Mucosa of rectum (tissue), 2 donors: Measurements from ENCODE around the gene LGI2.

Experiments
- H3K27ac ChIP-seq, 2 donors: one replicate each; pipeline ENCODE4 v1.7.0; 2013; ENCODE audit warnings: inconsistent platforms in 2 of 2, low read depth in 2 of 2, low read length in 2 of 2
- H3K27me3 ChIP-seq, 2 donors: one replicate each; pipeline ENCODE4 v1.7.0; 2013; ENCODE audit warnings: low read length in 2 of 2; ENCODE audit not compliant: control insufficient read depth in 2 of 2, insufficient read depth in 2 of 2
- H3K36me3 ChIP-seq, 2 donors: one replicate each; pipeline ENCODE4 v1.7.0; 2013; ENCODE audit warnings: low read length in 2 of 2; ENCODE audit not compliant: control insufficient read depth in 2 of 2, insufficient read depth in 2 of 2
- H3K4me1 ChIP-seq, 2 donors: one replicate each; pipeline ENCODE4 v1.7.0; 2013; ENCODE audit warnings: low read length in 2 of 2, mild to moderate bottlenecking in 1 of 2; ENCODE audit not compliant: control insufficient read depth in 2 of 2, insufficient read depth in 2 of 2
- H3K4me3 ChIP-seq, 2 donors: one replicate each; pipeline ENCODE4 v1.7.0; 2013; ENCODE audit warnings: low read length in 2 of 2
- H3K9ac ChIP-seq, 2 donors: one replicate each; pipeline ENCODE4 v1.7.0; 2013; ENCODE audit warnings: low read length in 2 of 2, low read depth in 1 of 2, mild to moderate bottlenecking in 1 of 2
- H3K9me3 ChIP-seq, 2 donors: one replicate each; pipeline ENCODE4 v1.7.0; 2013; ENCODE audit warnings: low read length in 2 of 2; ENCODE audit not compliant: control insufficient read depth in 2 of 2
- donor health status: healthy.
- donor health status: Normal muscosa, but diverticular disease.

LGI2 gene

DNA sequence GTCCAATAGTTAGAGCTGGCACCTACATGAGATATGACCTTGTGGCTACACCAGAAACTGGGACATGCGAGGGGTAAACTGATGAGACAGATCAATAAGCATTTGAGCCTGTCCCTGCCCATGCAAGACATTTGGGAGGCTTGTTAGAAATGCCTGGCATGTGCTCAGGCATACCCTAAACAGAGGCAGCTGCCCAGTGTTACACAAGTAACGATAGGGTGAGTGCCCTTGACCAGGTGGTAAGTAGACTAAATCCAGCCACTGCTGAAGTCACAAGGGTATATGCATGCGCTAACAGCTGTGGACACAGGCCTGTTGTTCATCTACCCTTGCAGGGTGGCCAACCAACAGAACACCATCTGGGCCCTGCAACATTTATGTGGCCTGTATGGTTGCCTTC is 61.8 kb downstream of the LGI2 start:
- Histone ChIP-seq H3K27me3 (no peaks in the 10 kb centered on the region), H3K4me1 (peaks cover 3 to 4% of the 10 kb centered on the region in 2 donors), H3K27ac (no peak overlapping the region), H3K36me3 (no peaks in the 10 kb centered on the region), H3K4me3 (no peak overlapping the region), H3K9me3 (peaks cover 0 to 3% of the 10 kb centered on the region in 2 donors), H3K9ac (no peak overlapping the region)

DNA sequence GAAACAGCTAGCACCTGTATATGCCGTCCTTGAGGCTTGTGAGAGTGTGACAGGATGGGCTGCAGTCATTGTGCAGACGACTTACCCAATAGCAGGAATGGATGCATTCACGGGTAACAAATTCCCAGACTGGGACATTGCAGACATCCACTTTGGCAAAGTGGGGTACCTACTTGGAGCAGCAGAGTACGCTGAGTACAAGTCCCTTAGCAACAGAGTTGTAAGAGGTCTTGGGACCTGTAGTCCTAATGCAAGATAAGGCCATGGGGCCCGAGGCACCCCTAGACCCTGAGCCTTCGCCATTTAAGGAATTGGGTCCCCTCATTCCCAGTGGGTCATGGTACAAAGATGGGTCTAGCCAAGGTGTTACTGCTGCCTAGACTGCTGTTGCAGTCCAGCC is 62.5 kb downstream of the LGI2 start:
- H3K4me3 ChIP-seq: no peak overlapping the region
- H3K4me1 ChIP-seq: no peaks in the 10 kb centered on the region
- H3K9me3 ChIP-seq: peaks cover 0 to 3% of the 10 kb centered on the region in 2 donors
- H3K36me3 ChIP-seq: no peaks in the 10 kb centered on the region
- no peak overlapping the region for H3K9ac ChIP-seq
- H3K27ac ChIP-seq: no peak overlapping the region
- no peaks in the 10 kb centered on the region for H3K27me3 ChIP-seq

- Histone ChIP-seq H3K9ac (no peak overlapping the region), H3K4me3 (no peak overlapping the region), H3K27ac (no peak overlapping the region), H3K9me3 (peaks cover 0 to 3% of the 10 kb centered on the region in 2 donors), H3K4me1 (no peaks in the 10 kb centered on the region), H3K27me3 (no peaks in the 10 kb centered on the region), H3K36me3 (no peaks in the 10 kb centered on the region)
These were observed 63.4 kb downstream of the LGI2 start for GRCh38 chr4:24967346-24967745.

DNA sequence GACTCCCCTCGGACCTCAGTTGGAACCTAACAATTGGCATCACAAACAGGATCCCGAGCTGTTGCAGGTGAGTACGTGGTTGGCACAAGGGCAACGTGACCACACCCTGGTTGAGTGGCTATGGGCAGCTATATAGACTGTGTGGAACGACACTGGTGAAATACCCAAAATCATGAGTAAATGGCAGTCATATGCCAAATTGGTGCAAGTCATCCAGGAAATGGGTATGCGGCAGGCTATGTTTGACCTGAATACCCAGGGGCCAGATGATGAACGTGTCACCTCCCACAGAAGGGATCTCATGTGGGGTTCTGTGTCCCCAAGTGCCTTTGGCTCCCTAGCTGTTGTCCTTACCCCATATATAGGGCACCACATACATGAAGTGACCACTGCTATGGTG is 64.7 kb downstream of the LGI2 start:
- Histone ChIP-seq H3K4me3 (no peak overlapping the region), H3K9me3 (peaks cover 0 to 3% of the 10 kb centered on the region in 2 donors), H3K27ac (no peak overlapping the region), H3K27me3 (no peaks in the 10 kb centered on the region), H3K36me3 (no peaks in the 10 kb centered on the region), H3K9ac (no peak overlapping the region), H3K4me1 (no peaks in the 10 kb centered on the region)

DNA sequence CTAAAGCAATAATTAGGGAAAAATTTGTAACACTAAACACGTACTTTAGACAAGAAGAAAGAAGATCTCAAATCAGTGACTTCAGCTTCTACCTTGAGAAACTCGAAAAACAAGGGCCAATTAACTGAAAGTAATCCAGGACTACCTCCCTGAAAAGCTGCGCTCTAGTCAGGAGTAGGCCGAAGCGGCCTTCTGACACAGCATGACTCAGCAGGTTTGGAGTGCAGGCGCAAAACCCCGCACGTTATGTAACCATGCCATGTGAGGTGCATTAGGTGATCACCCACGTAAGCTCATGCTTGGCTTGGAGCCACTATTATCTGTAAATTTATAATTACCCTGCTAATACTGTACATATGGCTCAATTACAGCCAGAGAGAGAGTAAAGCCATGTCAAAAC is 65.1 kb downstream of the LGI2 start:
- H3K27me3 ChIP-seq: no peaks in the 10 kb centered on the region
- peaks cover 0 to 3% of the 10 kb centered on the region in 2 donors for H3K9me3 ChIP-seq
- H3K27ac ChIP-seq: no peak overlapping the region
- no peak overlapping the region for H3K9ac ChIP-seq
- no peaks in the 10 kb centered on the region for H3K36me3 ChIP-seq
- H3K4me3 ChIP-seq: no peak overlapping the region
- no peaks in the 10 kb centered on the region for H3K4me1 ChIP-seq

DNA sequence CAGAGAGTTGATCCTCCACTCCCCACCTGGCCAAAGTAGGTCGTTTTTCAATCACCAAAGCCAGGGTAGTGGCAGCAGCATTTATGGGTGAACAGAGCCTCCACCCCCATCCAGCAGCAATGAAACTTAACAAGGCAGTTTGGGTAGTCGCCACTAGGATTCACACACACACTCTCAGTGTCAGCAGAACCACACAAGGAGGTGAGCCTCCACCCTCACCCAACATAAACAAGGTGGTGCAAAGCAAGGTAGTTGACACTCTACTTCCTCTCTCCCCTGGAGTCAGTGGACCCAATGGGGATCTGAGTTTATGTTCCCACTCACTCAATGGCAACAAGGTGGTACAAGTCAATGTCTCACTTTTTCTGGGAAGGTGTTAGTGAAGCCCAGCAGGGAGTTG is 67.5 kb downstream of the LGI2 start:
- no peaks in the 10 kb centered on the region for H3K27me3 ChIP-seq
- H3K9me3 ChIP-seq: peaks cover 0 to 3% of the 10 kb centered on the region in 2 donors
- H3K27ac ChIP-seq: no peak overlapping the region
- no peaks in the 10 kb centered on the region for H3K36me3 ChIP-seq
- H3K4me3 ChIP-seq: no peak overlapping the region
- no peak overlapping the region for H3K9ac ChIP-seq
- H3K4me1 ChIP-seq: no peaks in the 10 kb centered on the region

DNA sequence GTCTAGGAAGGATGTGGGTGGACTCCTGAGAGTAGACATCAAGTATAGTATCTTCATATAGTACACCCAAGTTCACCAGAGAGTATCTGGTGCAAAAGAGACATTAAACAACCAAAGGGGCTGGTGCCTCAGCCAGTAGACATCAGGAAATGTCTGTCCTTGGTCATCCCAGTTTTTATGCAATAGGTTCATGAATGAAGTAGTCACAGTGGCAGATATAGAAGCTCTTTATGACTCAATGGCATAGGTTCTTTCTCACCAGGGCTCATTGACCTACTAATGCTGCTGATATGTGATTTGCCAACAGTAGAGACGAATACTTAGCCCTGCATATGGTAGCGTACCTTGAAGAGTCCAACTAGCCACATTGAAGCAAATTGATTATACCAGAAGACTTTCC is 72.9 kb downstream of the LGI2 start:
- H3K4me1 ChIP-seq: no peaks in the 10 kb centered on the region
- H3K9ac ChIP-seq: no peak overlapping the region
- H3K9me3 ChIP-seq: peaks cover 0 to 4% of the 10 kb centered on the region in 2 donors
- no peaks in the 10 kb centered on the region for H3K27me3 ChIP-seq
- no peaks in the 10 kb centered on the region for H3K36me3 ChIP-seq
- no peak overlapping the region for H3K27ac ChIP-seq
- H3K4me3 ChIP-seq: no peak overlapping the region

DNA sequence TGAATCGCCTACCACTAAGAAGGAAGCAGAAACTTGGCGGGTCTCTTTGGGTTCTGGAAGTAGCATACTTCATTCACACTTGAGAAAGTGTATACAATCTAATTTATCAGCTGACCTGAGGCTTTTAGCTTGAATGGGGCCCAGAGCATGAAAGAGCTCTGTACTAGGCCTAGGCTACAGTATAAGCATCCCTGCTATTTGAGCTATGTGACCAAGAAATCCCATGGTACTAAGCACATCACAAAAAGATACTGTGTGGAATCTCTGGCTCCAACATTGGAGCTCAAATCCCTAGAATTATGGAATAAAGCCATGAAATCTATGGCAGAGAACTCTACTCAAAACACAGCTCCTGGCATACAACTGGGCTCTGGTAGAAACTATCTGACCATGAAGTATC is 74.0 kb downstream of the LGI2 start:
- Histone ChIP-seq H3K36me3 (no peaks in the 10 kb centered on the region), H3K4me3 (no peak overlapping the region), H3K9ac (no peak overlapping the region), H3K27ac (no peak overlapping the region), H3K9me3 (peaks cover 0 to 4% of the 10 kb centered on the region in 2 donors), H3K4me1 (no peaks in the 10 kb centered on the region), H3K27me3 (no peaks in the 10 kb centered on the region)

DNA sequence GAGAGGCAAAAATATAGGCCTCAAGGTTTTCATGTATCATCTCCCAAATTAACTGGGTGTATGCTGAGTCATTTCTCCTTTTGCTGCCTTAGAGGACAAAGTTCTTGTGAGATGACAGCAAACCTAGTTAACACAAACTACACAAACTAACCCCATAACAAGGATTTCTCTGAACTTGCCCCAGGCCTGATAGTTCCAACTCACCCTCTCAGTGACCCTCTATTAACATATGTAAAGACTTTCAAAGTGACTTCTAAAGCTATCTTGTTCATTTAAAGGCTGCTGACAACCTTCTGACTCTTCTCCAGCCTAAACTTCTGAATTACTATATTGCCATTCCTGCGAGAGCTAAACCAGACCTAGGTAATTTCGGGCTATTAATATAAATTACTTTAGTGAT is 74.7 kb downstream of the LGI2 start:
- no peaks in the 10 kb centered on the region for H3K27me3 ChIP-seq
- no peak overlapping the region for H3K27ac ChIP-seq
- H3K9me3 ChIP-seq: peaks cover 0 to 4% of the 10 kb centered on the region in 2 donors
- H3K9ac ChIP-seq: no peak overlapping the region
- no peaks in the 10 kb centered on the region for H3K36me3 ChIP-seq
- H3K4me3 ChIP-seq: no peak overlapping the region
- no peaks in the 10 kb centered on the region for H3K4me1 ChIP-seq

DNA sequence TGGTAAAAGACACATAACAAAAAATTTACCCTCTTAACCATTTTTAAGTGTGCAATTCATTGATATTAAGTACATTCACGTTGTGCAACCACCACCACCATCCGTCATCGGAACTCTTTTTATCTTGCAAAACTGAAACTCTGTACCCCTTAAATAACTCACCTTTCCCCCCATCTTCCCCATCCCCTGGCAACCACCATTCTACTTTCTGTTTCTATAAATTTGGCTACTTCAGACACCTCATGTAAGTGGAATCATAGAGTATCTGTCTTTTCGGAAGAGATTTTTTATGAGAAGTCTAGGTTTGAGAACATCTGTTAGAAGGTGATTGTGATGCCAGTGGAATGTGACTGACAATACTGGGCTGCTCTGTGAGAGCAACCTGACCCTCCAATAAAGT is 78.1 kb downstream of the LGI2 start:
- no peaks in the 10 kb centered on the region for H3K27me3 ChIP-seq
- no peaks in the 10 kb centered on the region for H3K36me3 ChIP-seq
- H3K9me3 ChIP-seq: peaks cover 0 to 4% of the 10 kb centered on the region in 2 donors
- no peak overlapping the region for H3K27ac ChIP-seq
- no peaks in the 10 kb centered on the region for H3K4me1 ChIP-seq
- H3K4me3 ChIP-seq: no peak overlapping the region
- no peak overlapping the region for H3K9ac ChIP-seq

GRCh38 chr4:24949970-24950369 is 80.8 kb downstream of the LGI2 start:
- Histone ChIP-seq H3K27me3 (no peaks in the 10 kb centered on the region), H3K36me3 (no peaks in the 10 kb centered on the region), H3K9ac (no peak overlapping the region), H3K9me3 (peaks cover 0 to 4% of the 10 kb centered on the region in 2 donors), H3K4me3 (no peak overlapping the region), H3K4me1 (no peaks in the 10 kb centered on the region), H3K27ac (no peak overlapping the region)
